Right lobe of liver (tissue), 4 donors: ENCODE data around the gene CECR2.

Experiments
- POLR2A ChIP-seq: fragments of 450-650 bp; IDR thresholded peaks from one replicate; pipeline ENCODE4 v1.6.1; 2017; ENCODE audit warnings: antibody characterized with exemption, mild to moderate bottlenecking
- TF ChIP-seq, protein P1 (sequence below), 4 donors: fragments of 200-600 bp in 3 of 4; fragments of 450-650 bp in 1 of 4; IDR thresholded peaks; one replicate each; pipeline versions ENCODE4 v1.5.1 to v1.8.0; 2016 to 2022; ENCODE audit warnings: antibody characterized with exemption in 4 of 4, mild to moderate bottlenecking in 2 of 4
- donor health status: DM: no; HTN: no; CAD: no.
- donor health status: DM: no; HTN: no; CAD: no.
- donor health status: DM: no; HTN: yes; CAD: no.

DNA sequence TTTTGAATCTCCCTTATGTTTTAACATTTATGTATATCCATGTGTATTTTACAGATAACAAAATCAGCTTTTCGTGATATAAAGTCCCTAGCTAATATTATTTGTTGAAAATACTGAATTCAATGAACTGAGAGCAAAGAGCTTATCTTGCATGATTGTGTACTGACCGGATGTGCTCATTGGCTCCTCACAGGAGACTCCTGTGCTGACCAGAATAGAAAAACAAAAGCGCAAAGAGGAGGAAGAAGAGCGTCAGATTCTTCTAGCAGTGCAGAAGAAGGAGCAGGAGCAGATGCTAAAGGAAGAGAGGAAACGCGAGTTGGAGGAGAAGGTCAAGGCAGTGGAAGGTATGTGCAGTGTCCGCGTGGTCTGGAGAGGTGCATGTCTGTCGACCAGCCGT lies 154.7 kb downstream of the CECR2 start:
- TF ChIP-seq POLR2A = no peak
- TF ChIP-seq, protein P1, sequence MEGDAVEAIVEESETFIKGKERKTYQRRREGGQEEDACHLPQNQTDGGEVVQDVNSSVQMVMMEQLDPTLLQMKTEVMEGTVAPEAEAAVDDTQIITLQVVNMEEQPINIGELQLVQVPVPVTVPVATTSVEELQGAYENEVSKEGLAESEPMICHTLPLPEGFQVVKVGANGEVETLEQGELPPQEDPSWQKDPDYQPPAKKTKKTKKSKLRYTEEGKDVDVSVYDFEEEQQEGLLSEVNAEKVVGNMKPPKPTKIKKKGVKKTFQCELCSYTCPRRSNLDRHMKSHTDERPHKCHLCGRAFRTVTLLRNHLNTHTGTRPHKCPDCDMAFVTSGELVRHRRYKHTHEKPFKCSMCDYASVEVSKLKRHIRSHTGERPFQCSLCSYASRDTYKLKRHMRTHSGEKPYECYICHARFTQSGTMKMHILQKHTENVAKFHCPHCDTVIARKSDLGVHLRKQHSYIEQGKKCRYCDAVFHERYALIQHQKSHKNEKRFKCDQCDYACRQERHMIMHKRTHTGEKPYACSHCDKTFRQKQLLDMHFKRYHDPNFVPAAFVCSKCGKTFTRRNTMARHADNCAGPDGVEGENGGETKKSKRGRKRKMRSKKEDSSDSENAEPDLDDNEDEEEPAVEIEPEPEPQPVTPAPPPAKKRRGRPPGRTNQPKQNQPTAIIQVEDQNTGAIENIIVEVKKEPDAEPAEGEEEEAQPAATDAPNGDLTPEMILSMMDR (IDR thresholded peaks at IDR 0.05) = no peak
